ENCODE results near the gene PIEZO2. TPM values are rescaled to one million over a fixed set of nuclear protein-coding genes. Genes with fewer than 3 reads are reported as not detected.

Gene PIEZO2
- total and polyA plus RNA-seq, 11 donors = 0.04 to 4.9 (median 0.20) TPM; not detected in 2

GRCh38 chr18:11162889-11163288 lies 13.5 kb upstream of the PIEZO2 start:
- Histone ChIP-seq H3K27me3 (peaks cover 0 to 30% (median 2%) of the 10 kb centered on the region in 9 donors), H3K4me3 (no peak overlapping the region), H3K27ac (no peak overlapping the region), H3K36me3 (no peaks in the 10 kb centered on the region), H3K9me3 (no peaks in the 10 kb centered on the region), H3K4me1 (no peaks in the 10 kb centered on the region)
- ATAC-seq = no peak
- TF ChIP-seq POLR2A (IDR thresholded peaks at IDR 0.05) = no peak
- TF ChIP-seq, protein P1, sequence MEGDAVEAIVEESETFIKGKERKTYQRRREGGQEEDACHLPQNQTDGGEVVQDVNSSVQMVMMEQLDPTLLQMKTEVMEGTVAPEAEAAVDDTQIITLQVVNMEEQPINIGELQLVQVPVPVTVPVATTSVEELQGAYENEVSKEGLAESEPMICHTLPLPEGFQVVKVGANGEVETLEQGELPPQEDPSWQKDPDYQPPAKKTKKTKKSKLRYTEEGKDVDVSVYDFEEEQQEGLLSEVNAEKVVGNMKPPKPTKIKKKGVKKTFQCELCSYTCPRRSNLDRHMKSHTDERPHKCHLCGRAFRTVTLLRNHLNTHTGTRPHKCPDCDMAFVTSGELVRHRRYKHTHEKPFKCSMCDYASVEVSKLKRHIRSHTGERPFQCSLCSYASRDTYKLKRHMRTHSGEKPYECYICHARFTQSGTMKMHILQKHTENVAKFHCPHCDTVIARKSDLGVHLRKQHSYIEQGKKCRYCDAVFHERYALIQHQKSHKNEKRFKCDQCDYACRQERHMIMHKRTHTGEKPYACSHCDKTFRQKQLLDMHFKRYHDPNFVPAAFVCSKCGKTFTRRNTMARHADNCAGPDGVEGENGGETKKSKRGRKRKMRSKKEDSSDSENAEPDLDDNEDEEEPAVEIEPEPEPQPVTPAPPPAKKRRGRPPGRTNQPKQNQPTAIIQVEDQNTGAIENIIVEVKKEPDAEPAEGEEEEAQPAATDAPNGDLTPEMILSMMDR (IDR thresholded peaks at IDR 0.05) = no peak
- intact Hi-C loops (cut with DNase I) = loop anchor here in 1 of 10 donors (10.0 kb wide), 1 partner anchor 222 kb away; no protein-coding TSS in a partner anchor
- no peak for DNase-seq
- WGBS, 4 donors = 65 to 80% (median 71%) methylated on average over 5 of the region's 5 CpGs

- Histone ChIP-seq H3K27ac (no peak overlapping the region), H3K4me1 (no peaks in the 10 kb centered on the region), H3K36me3 (no peaks in the 10 kb centered on the region), H3K4me3 (no peak overlapping the region), H3K9me3 (no peaks in the 10 kb centered on the region), H3K27me3 (peaks cover 0 to 34% (median 2%) of the 10 kb centered on the region in 9 donors)
- ATAC-seq (no peak), DNase-seq (no peak)
- no peak for TF ChIP-seq POLR2A (IDR thresholded peaks at IDR 0.05)
- TF ChIP-seq, protein P1 (IDR thresholded peaks at IDR 0.05) = no peak
- intact Hi-C loops (cut with DNase I) = loop anchor here in 1 of 10 donors (10.0 kb wide), 1 partner anchor 222 kb away; no protein-coding TSS in a partner anchor
- 79 to 96% (median 94%) methylated on average over 3 of the region's 3 CpGs for WGBS, 4 donors
Observed at GRCh38 chr18:11162462-11162861, 13.1 kb upstream of the PIEZO2 start.

DNA sequence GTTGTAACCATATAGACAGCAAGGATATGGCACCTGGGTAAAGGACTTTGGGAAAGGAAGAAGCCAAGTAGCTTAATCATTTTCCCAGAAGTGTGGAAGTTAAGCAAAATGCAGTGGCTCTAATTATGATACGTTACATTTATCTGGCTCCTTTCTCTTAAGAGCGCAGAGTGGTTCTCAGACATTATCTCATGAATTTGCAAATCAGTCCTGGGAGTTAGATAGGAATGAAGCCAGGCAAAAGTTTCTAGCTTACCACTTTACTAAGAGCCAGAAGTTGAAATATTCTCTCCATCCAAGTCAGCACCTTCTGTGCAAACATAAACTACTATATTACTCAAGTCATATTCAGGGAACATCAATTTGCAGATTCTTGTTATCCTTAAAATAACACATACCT lies 10.9 kb upstream of the PIEZO2 start:
- Histone ChIP-seq H3K9me3 (no peaks in the 10 kb centered on the region), H3K36me3 (no peaks in the 10 kb centered on the region), H3K27me3 (peaks cover 0 to 48% (median 2%) of the 10 kb centered on the region in 9 donors), H3K4me1 (no peaks in the 10 kb centered on the region), H3K27ac (no peak overlapping the region), H3K4me3 (no peak overlapping the region)
- DNase-seq (no peak), ATAC-seq (no peak)
- TF ChIP-seq, protein P1 (IDR thresholded peaks at IDR 0.05) = no peak
- WGBS, 4 donors = 29 to 38% (median 36%) methylated on average over 2 of the region's 2 CpGs
- intact Hi-C loops (cut with DNase I) = loop anchor here in 2 of 10 donors (2.0 to 10.0 kb wide), 2 partner anchors 224 to 314 kb away; no protein-coding TSS in a partner anchor

DNA sequence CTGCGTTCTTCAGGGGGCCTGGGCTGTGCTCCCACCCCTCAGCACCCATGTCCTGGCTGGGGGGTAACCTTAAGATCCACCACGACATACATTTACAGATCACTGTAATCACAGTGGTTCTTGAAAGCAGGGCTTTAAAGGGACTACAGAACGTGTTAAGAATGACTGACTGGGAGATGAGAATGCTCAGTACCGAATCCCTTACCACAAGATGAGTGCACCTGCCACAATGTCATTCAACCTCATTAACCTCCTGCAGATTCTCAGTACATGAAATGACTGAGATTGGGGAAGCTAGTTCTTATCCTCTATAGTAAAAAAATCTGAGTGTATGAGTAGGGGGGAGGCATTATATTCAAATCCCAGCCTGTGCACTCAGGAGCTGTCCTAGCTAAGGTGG lies 10.5 kb upstream of the PIEZO2 start:
- no peak overlapping the region for H3K4me3 ChIP-seq
- no peaks in the 10 kb centered on the region for H3K36me3 ChIP-seq
- H3K9me3 ChIP-seq = no peaks in the 10 kb centered on the region
- intact Hi-C loops (cut with DNase I) = loop anchor here in 8 of 10 donors (2.0 to 10.0 kb wide), 6 partner anchors 225 to 1185 kb away; no protein-coding TSS in a partner anchor
- ATAC-seq = no peak
- WGBS, 4 donors = 66 to 79% (median 70%) methylated on average over 4 of the region's 4 CpGs
- peaks cover 0 to 48% (median 2%) of the 10 kb centered on the region in 9 donors for H3K27me3 ChIP-seq
- no peaks in the 10 kb centered on the region for H3K4me1 ChIP-seq
- no peak for DNase-seq
- TF ChIP-seq POLR2A (IDR thresholded peaks at IDR 0.05) = no peak
- H3K27ac ChIP-seq = no peak overlapping the region

DNA sequence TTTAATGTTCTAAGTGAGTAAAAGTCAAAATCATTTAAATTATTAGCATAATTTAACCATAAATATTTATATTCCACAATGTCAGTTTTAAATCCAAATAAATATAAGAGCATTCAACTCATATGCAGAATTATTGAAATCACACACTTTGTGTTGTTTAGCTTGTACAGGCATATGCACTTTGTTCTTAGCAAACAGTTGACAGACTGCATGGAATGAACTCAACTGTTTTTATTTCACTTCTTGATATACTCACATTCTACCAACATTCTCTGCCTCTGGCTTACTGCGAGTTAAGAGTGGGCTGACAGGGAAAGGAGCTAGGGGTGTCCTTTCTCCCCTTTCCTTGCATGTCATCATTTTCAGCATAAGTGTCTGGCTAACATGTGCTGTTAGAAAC lies 7.6 kb upstream of the PIEZO2 start:
- WGBS, 4 donors = 75 to 91% (median 87%) methylated on average over 1 of the region's 1 CpG
- H3K27me3 ChIP-seq = peaks cover 0 to 55% (median 2%) of the 10 kb centered on the region in 9 donors
- no peaks in the 10 kb centered on the region for H3K9me3 ChIP-seq
- no peak overlapping the region for H3K27ac ChIP-seq
- H3K4me1 ChIP-seq = no peaks in the 10 kb centered on the region
- ATAC-seq (no peak), DNase-seq (no peak)
- intact Hi-C loops (cut with DNase I) = loop anchor here in 7 of 10 donors (5.0 to 10.0 kb wide), 4 partner anchors 305 to 1182 kb away; no protein-coding TSS in a partner anchor
- no peaks in the 10 kb centered on the region for H3K36me3 ChIP-seq
- H3K4me3 ChIP-seq = no peak overlapping the region
- TF ChIP-seq POLR2A (IDR thresholded peaks at IDR 0.05) = no peak
- TF ChIP-seq, protein P1 (IDR thresholded peaks at IDR 0.05) = no peak

All from heart left ventricle (tissue), 16 donors.